K562 (cell line): ENCODE results near the gene SH3GLB2. TPM values are rescaled to one million over a fixed set of nuclear protein-coding genes. Genes with fewer than 3 reads are reported as not detected.

ENCODE experiments used
- ATAC-seq: fragments of 200-7000 bp; cut with Tn5 transposase; 3 replicates; pipeline ENCODE4 v1.9.1; 2020; ENCODE audit warnings: moderate library complexity
- BruUV-seq: library from RNA; stranded (reverse); fragments of 400-500 nt; replicated peaks from 2 replicates; lab custom pipeline; 2021; lab: Mats Ljungman, UMichigan
- CTCF ChIA-PET: fragments of 300-600 bp; formaldehyde crosslinking; extraction: SDS; loops from one replicate; lab custom pipeline; 2021; ENCODE audit warnings: low intra/inter-chr PET ratio; lab: Yijun Ruan, JAX
- POLR2A ChIA-PET: fragments of 300-600, 350-650 bp; sonication (Branson Sonifier 250); formaldehyde crosslinking; extraction: SDS; loops from one replicate; lab custom pipeline; 2021; ENCODE audit warnings: antibody characterized with exemption, inconsistent platforms; lab: Yijun Ruan, JAX
- DNase-seq, 4 experiments: peaks; one replicate each; pipeline versions ENCODE4 v3.0.0 to v3.0.0-alpha.2; 2011 to 2018; ENCODE audit warnings: low spot score in 3 of 4, mixed read lengths in 3 of 4; ENCODE audit errors: extremely low read depth in 1 of 4
- FAIRE-seq: peaks from 2 replicates; lab custom pipeline; 2011; peaks lifted over from hg19 to GRCh38; lab: Jason Lieb, UNC
- H2AFZ ChIP-seq: 2 replicates; pipeline ENCODE4 v1.6.0; 2011; ENCODE audit warnings: low read depth, low read length, control low read depth, inconsistent platforms
- H3K27ac ChIP-seq: fragments of 200-600 bp; 3 replicates; pipeline ENCODE4 v1.8.0; 2011; ENCODE audit warnings: low read depth, mild to moderate bottlenecking, control low read depth, inconsistent platforms, low read length, moderate library complexity, mixed read lengths; ENCODE audit errors: extremely low read depth
- H3K27me3 ChIP-seq, 2 experiments: fragments of 300-600 bp in 1 of 2; 2 replicates in 1 of 2; 3 replicates in 1 of 2; pipeline versions ENCODE4 v1.6.0 to v1.8.0; 2011; ENCODE audit warnings: inconsistent platforms in 2 of 2, low read length in 2 of 2, mild to moderate bottlenecking in 1 of 2, mixed read lengths in 1 of 2, moderate library complexity in 1 of 2; ENCODE audit not compliant: control insufficient read depth in 2 of 2, insufficient read depth in 2 of 2
- H3K36me3 ChIP-seq: fragments of 300-600 bp; 3 replicates; pipeline ENCODE4 v1.8.0; 2011; ENCODE audit warnings: mild to moderate bottlenecking, low read length, inconsistent platforms; ENCODE audit not compliant: control insufficient read depth, insufficient read depth
- H3K4me1 ChIP-seq, 2 experiments: fragments of 200-600 bp in 1 of 2; replicated peaks in 1 of 2; 2 replicates in 1 of 2; 3 replicates in 1 of 2; pipeline versions ENCODE4 v1.5.1 to v1.8.0; 2011; ENCODE audit warnings: inconsistent platforms in 2 of 2, low read length in 2 of 2, mild to moderate bottlenecking in 1 of 2, mixed read lengths in 1 of 2, moderate library complexity in 1 of 2; ENCODE audit not compliant: control insufficient read depth in 2 of 2, insufficient read depth in 2 of 2
- H3K4me2 ChIP-seq: 2 replicates; pipeline ENCODE4 v1.6.1; 2011; ENCODE audit warnings: low read length, control low read depth, inconsistent platforms, mixed read lengths; ENCODE audit not compliant: insufficient read depth
- H3K4me3 ChIP-seq: fragments of 200-600 bp; sonication (generic), shearing (Covaris generic); 2 replicates; pipeline ENCODE4 v1.5.1; 2016; ENCODE audit warnings: control low read depth, inconsistent platforms
- H3K79me2 ChIP-seq: fragments of 200-600 bp; 3 replicates; pipeline ENCODE4 v1.8.0; 2011; ENCODE audit warnings: low read length, inconsistent platforms; ENCODE audit not compliant: control insufficient read depth, insufficient read depth
- H3K9ac ChIP-seq, 2 experiments: 2 replicates each; pipeline versions ENCODE4 v1.6.0 to v1.6.1; 2011; ENCODE audit warnings: low read depth in 2 of 2, low read length in 2 of 2, control low read depth in 1 of 2, inconsistent platforms in 1 of 2, mild to moderate bottlenecking in 1 of 2, mixed read lengths in 1 of 2; ENCODE audit not compliant: insufficient read depth in 1 of 2
- H3K9me1 ChIP-seq: one replicate; pipeline ENCODE4 v1.6.0; 2011; ENCODE audit warnings: inconsistent platforms, mild to moderate bottlenecking, low read length, moderate library complexity; ENCODE audit not compliant: control insufficient read depth, insufficient read depth
- H3K9me3 ChIP-seq: replicated peaks from 2 replicates; pipeline ENCODE4 v1.5.1; 2011; ENCODE audit warnings: low read depth, low read length, inconsistent platforms; ENCODE audit not compliant: control insufficient read depth, insufficient read depth
- H4K20me1 ChIP-seq: replicated peaks from 2 replicates; pipeline ENCODE4 v1.6.1; 2011; ENCODE audit warnings: low read length, inconsistent platforms, mixed read lengths; ENCODE audit not compliant: control insufficient read depth, insufficient read depth
- FOXP1 ChIP-seq: sonication (generic); formaldehyde crosslinking; IDR thresholded peaks from 2 replicates; pipeline ENCODE4 v1.8.0; 2022; ENCODE audit warnings: mild to moderate bottlenecking, missing genetic modification reagents
- KAT8 ChIP-seq: fragments of 450-650 bp; IDR thresholded peaks from 2 replicates; pipeline ENCODE4 v1.6.1; 2016; ENCODE audit warnings: low read depth, mild to moderate bottlenecking
- MEF2A ChIP-seq: IDR thresholded peaks from 2 replicates; pipeline ENCODE4 v1.6.1; 2011; ENCODE audit warnings: low read depth, mild to moderate bottlenecking, low read length, moderate library complexity; ENCODE audit not compliant: control insufficient read depth
- RFX5 ChIP-seq: IDR thresholded peaks from 2 replicates; pipeline ENCODE4 v1.6.1; 2011; ENCODE audit warnings: low read depth, mild to moderate bottlenecking, improper control_type of control experiment, low read length
- SFPQ ChIP-seq: fragments of 200-400 bp; formaldehyde crosslinking; IDR thresholded peaks from 2 replicates; pipeline ENCODE4 v1.6.1; 2017; ENCODE audit warnings: mild to moderate bottlenecking, low read depth, low read length, moderate library complexity
- SMAD4 ChIP-seq: fragments of 250-450 bp; sonication (Bioruptor Pico); conservative IDR thresholded peaks from 2 replicates; pipeline ENCODE4 v1.8.0; 2021; ENCODE audit warnings: inconsistent platforms, mild to moderate bottlenecking, moderate library complexity
- SOX6 ChIP-seq: fragments of 450-650 bp; IDR thresholded peaks from 2 replicates; pipeline ENCODE4 v1.6.1; 2014; ENCODE audit warnings: mild to moderate bottlenecking
- STAT5A ChIP-seq: IDR thresholded peaks from 2 replicates; pipeline ENCODE4 v1.6.1; 2012; ENCODE audit warnings: low read length, inconsistent platforms, borderline replicate concordance
- TCF15 ChIP-seq: fragments of 250-450 bp; sonication (Bioruptor Pico); IDR thresholded peaks from 2 replicates; pipeline ENCODE4 v1.8.0; 2022; ENCODE audit warnings: moderate library complexity, mild to moderate bottlenecking, inconsistent platforms
- ZNF239 ChIP-seq: fragments of 250-450 bp; sonication (Bioruptor Pico); IDR thresholded peaks from 2 replicates; pipeline ENCODE4 v1.4.0; 2020; ENCODE audit warnings: mild to moderate bottlenecking
- ZNF717 ChIP-seq: fragments of 250-450 bp; sonication (Bioruptor Pico); IDR thresholded peaks from 2 replicates; pipeline ENCODE4 v1.5.0; 2021
- WGBS: fragments of 100-300 bp; shearing (Covaris generic); methylation state at CpG from one replicate; pipeline ENCODE4 v1.1.6; 2016; ENCODE audit warnings: low coverage, mixed read lengths; ENCODE audit not compliant: insufficient coverage; ENCODE audit errors: missing lambda C conversion rate; 5-methylcytosine and 5-hydroxymethylcytosine counted together
- in situ Hi-C: fragments of 300-500 bp; cut with MboI; formaldehyde crosslinking; loops from 4 replicates; pipeline ENCODE4 v1.15.0; 2018; ENCODE audit warnings: inconsistent platforms, mixed read lengths
- intact Hi-C: fragments of 100-400 bp; cut with micrococcal nuclease; formaldehyde crosslinking; loops from 2 replicates; pipeline ENCODE4 v1.14.2; 2022
- polyA plus RNA-seq, 8 experiments: library from polyadenylated mRNA; depleted of rRNA in 4 of 8; stranded (reverse) in 5 of 8; unstranded in 3 of 8; fragments of >200 nt; fragmentation: Nextera tagmentation in 2 of 8; fragmentation: Illumina TruSeq in 1 of 8; extraction: Ambion mirVana in 2 of 8; extraction: Trizol in 1 of 8; gene quantifications; 2 replicates each; pipeline versions ENCODE4 v1.2.1 to v1.2.3, GENCODE V29; 2011 to 2014; ENCODE audit warnings: inconsistent platforms in 1 of 8, missing spikeins in 1 of 8
- total RNA-seq, 7 experiments: library from RNA; depleted of rRNA in 6 of 7; stranded (reverse); fragments of >200 nt in 6 of 7; fragmentation: Illumina TruSeq in 2 of 7; extraction: Trizol in 2 of 7; gene quantifications; 2 replicates each; pipeline versions ENCODE4 v1.2.1 to v1.2.3, GENCODE V29; 2011 to 2021; ENCODE audit warnings: low replicate concordance in 1 of 7
- TF ChIP-seq, protein P1 (sequence below): fragments of 450-650 bp; formaldehyde crosslinking; IDR thresholded peaks from 2 replicates; pipeline ENCODE4 v1.4.0; 2020; ENCODE audit warnings: mild to moderate bottlenecking, moderate library complexity
- TF ChIP-seq, protein P2 (sequence below), 3 experiments: fragments of 200-800 bp in 1 of 3; sonication (Bioruptor generic) in 1 of 3; sonication (generic) in 1 of 3; formaldehyde crosslinking in 1 of 3; IDR thresholded peaks; 2 replicates each; pipeline versions ENCODE4 v1.6.1 to v1.8.0; 2016 to 2022; ENCODE audit warnings: mild to moderate bottlenecking in 2 of 3, missing compliant biosample characterization in 2 of 3, missing genetic modification characterization in 2 of 3, missing genetic modification reagents in 1 of 3
- TF ChIP-seq, protein P3 (sequence below): fragments of 450-650 bp; IDR thresholded peaks from 2 replicates; pipeline ENCODE4 v1.6.1; 2016; ENCODE audit warnings: low read depth, mild to moderate bottlenecking, moderate library complexity

The SH3GLB2 gene
- total and polyA plus RNA-seq, 9 of the 15 experiments (the other 6 are each of a cell fraction or from before 2014, with no cell fraction given): 0.20 to 118 (median 58.8) TPM

- Histone ChIP-seq H3K9me3 (no peaks in the 10 kb centered on the region), H3K9ac (peak overlapping the region; percentile 75 to 86), H3K9me1 (peaks cover 5% of the 10 kb centered on the region), H3K79me2 (peaks cover 16% of the 10 kb centered on the region; the same call in 2 of the 3 replicates), H3K27ac (peak overlapping the region; percentile 92), H3K4me1 (peaks cover 44 to 54% of the 10 kb centered on the region in 2 experiments), H3K4me3 (no peak overlapping the region), H3K27me3 (no peaks in the 10 kb centered on the region), H4K20me1 (no peaks in the 10 kb centered on the region), H3K4me2 (peak overlapping the region; percentile 69), H3K36me3 (peaks cover 68% of the 10 kb centered on the region), H2AFZ (peak overlapping the region; percentile 14)
- intact Hi-C loops (loop anchor here (1.0 kb wide), 1 partner anchor 33 kb away; the partner anchor contains the start of gene MIGA2), in situ Hi-C loops (no loop called here)
- FAIRE-seq (peak; percentile 98), ATAC-seq (peak; percentile 98), DNase-seq (peak; percentile 83 to 98 (median 90))
- ChIA-PET POLR2A (interaction anchor here (0.5 to 1.3 kb wide), 7 partner anchors 11 to 682 kb away, joined by 3 to 7 read pairs (median 3); partner anchors contain the start of gene DOLPP1), CTCF (no interaction called here)
- no TSS peak for BruUV-seq
- 20% methylated on average over 29 of the region's 31 CpGs for WGBS
- no peak for TF ChIP-seq TCF15 (CRISPR knock-in tag)
- TF ChIP-seq, protein P1, sequence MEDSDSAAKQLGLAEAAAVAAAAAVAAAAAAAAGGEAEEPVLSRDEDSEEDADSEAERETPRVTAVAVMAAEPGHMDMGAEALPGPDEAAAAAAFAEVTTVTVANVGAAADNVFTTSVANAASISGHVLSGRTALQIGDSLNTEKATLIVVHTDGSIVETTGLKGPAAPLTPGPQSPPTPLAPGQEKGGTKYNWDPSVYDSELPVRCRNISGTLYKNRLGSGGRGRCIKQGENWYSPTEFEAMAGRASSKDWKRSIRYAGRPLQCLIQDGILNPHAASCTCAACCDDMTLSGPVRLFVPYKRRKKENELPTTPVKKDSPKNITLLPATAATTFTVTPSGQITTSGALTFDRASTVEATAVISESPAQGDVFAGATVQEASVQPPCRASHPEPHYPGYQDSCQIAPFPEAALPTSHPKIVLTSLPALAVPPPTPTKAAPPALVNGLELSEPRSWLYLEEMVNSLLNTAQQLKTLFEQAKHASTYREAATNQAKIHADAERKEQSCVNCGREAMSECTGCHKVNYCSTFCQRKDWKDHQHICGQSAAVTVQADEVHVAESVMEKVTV (CRISPR knock-in tag): 0 out of 2 replicates have a peak, but pooled peaks have one; percentile 3
- TF ChIP-seq, protein P2, sequence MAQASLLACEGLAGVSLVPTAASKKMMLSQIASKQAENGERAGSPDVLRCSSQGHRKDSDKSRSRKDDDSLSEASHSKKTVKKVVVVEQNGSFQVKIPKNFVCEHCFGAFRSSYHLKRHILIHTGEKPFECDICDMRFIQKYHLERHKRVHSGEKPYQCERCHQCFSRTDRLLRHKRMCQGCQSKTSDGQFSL (CRISPR knock-in tag; IDR thresholded peaks at IDR 0.05): peak; percentile 11; the same call in 1 of the 2 replicates
- TF ChIP-seq, protein P2 (tag; IDR thresholded peaks at IDR 0.05): no peak
- TF ChIP-seq FOXP1 (CRISPR knock-in tag): peak; percentile 98
- peak; percentile 97 for TF ChIP-seq SOX6
- TF ChIP-seq RFX5: 0 out of 2 replicates have a peak, but pooled peaks have one; percentile 42
- TF ChIP-seq ZNF717: 0 out of 2 replicates have a peak, but pooled peaks have one; percentile 45
- TF ChIP-seq, protein P3, sequence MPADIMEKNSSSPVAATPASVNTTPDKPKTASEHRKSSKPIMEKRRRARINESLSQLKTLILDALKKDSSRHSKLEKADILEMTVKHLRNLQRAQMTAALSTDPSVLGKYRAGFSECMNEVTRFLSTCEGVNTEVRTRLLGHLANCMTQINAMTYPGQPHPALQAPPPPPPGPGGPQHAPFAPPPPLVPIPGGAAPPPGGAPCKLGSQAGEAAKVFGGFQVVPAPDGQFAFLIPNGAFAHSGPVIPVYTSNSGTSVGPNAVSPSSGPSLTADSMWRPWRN: peak; percentile 87
- peak; percentile 64; the same call in 1 of the 2 replicates for TF ChIP-seq ZNF239 (CRISPR knock-in tag)
- peak; percentile 98 for TF ChIP-seq SMAD4 (CRISPR knock-in tag)
- TF ChIP-seq MEF2A: peak; percentile 17; the same call in 1 of the 2 replicates
- peak; percentile 97 for TF ChIP-seq STAT5A
- no peak for TF ChIP-seq SFPQ
- no peak for TF ChIP-seq KAT8
Measured at GRCh38 chr9:129068990-129069861, 41.1 kb upstream of the SH3GLB2 start.
